H1 (cell line): ENCODE results near the gene PLCB1. TPM values are rescaled to one million over a fixed set of nuclear protein-coding genes. Genes with fewer than 3 reads are reported as not detected.

Experiments
- CTCF ChIA-PET: fragments of 300-600 bp; sonication (Branson Sonifier 250); formaldehyde crosslinking; loops from one replicate; lab custom pipeline; 2021; ENCODE audit not compliant: partially characterized antibody; lab: Charles Lee
- POLR2A ChIA-PET: fragments of 300-600 bp; sonication (Branson Sonifier 250); formaldehyde crosslinking; loops from one replicate; lab custom pipeline; 2021; ENCODE audit warnings: inconsistent platforms; ENCODE audit not compliant: partially characterized antibody; lab: Charles Lee
- DNase-seq, 2 experiments: peaks; one replicate each; pipeline versions ENCODE4 v3.0.0 to v3.0.0-alpha.2; 2010 to 2022; ENCODE audit warnings: low spot score in 2 of 2, low read depth in 1 of 2, mixed read lengths in 1 of 2
- FAIRE-seq: peaks from 2 replicates; lab custom pipeline; 2011; peaks lifted over from hg19 to GRCh38; lab: Jason Lieb, UNC
- H2AFZ ChIP-seq: 2 replicates; pipeline ENCODE4 v1.8.1; 2012; ENCODE audit warnings: low read length, inconsistent platforms
- H2AK5ac ChIP-seq: 2 replicates; pipeline ENCODE4 v1.6.1; 2013; ENCODE audit warnings: low read depth, low read length
- H2BK120ac ChIP-seq: replicated peaks from 2 replicates; pipeline ENCODE3; 2013; ENCODE audit warnings: low read depth, low read length, inconsistent platforms
- H2BK12ac ChIP-seq: 2 replicates; pipeline ENCODE4 v1.6.1; 2013; ENCODE audit warnings: low read depth, low read length
- H2BK15ac ChIP-seq: 2 replicates; pipeline ENCODE4 v1.6.1; 2013; ENCODE audit warnings: low read length
- H2BK20ac ChIP-seq: 2 replicates; pipeline ENCODE4 v1.6.1; 2013; ENCODE audit warnings: low read length
- H2BK5ac ChIP-seq: 2 replicates; pipeline ENCODE4 v1.6.1; 2013; ENCODE audit warnings: low read depth, low read length
- H3K14ac ChIP-seq: 2 replicates; pipeline ENCODE4 v1.6.1; 2013; ENCODE audit warnings: inconsistent platforms; ENCODE audit not compliant: insufficient read length
- H3K18ac ChIP-seq: 2 replicates; pipeline ENCODE4 v1.6.1; 2013; ENCODE audit warnings: low read length; ENCODE audit errors: extremely low read depth
- H3K23ac ChIP-seq: 2 replicates; pipeline ENCODE4 v1.6.1; 2013; ENCODE audit warnings: inconsistent platforms; ENCODE audit not compliant: insufficient read length
- H3K23me2 ChIP-seq: 2 replicates; pipeline ENCODE4 v1.6.1; 2013; ENCODE audit warnings: low read depth, low read length
- H3K27ac ChIP-seq: 2 replicates; pipeline ENCODE4 v1.6.1; 2011; ENCODE audit warnings: low read depth, low read length, inconsistent platforms
- H3K27me3 ChIP-seq, 4 experiments: replicated peaks in 1 of 4; 1 replicate in 1 of 4; 2 replicates in 3 of 4; pipeline versions ENCODE4 v1.6.1 to v1.8.1; 2011 to 2013; ENCODE audit warnings: low read length in 3 of 4, mild to moderate bottlenecking in 3 of 4, inconsistent platforms in 2 of 4, mixed read lengths in 2 of 4, moderate library complexity in 1 of 4; ENCODE audit not compliant: control insufficient read depth in 3 of 4, insufficient read depth in 3 of 4; ENCODE audit errors: extremely low read depth in 1 of 4
- H3K36me3 ChIP-seq, 4 experiments: 2 replicates each; pipeline versions ENCODE4 v1.6.1 to v1.8.1; 2011 to 2013; ENCODE audit warnings: mild to moderate bottlenecking in 4 of 4, low read length in 3 of 4, moderate library complexity in 2 of 4, control low read depth in 1 of 4, inconsistent platforms in 1 of 4; ENCODE audit not compliant: insufficient read depth in 4 of 4, control insufficient read depth in 2 of 4
- H3K4ac ChIP-seq: replicated peaks from 2 replicates; pipeline ENCODE3; 2013; ENCODE audit warnings: low read length, low read depth, mixed read lengths, inconsistent platforms; ENCODE audit not compliant: insufficient read length
- H3K4me1 ChIP-seq, 4 experiments: replicated peaks in 1 of 4; 1 replicate in 1 of 4; 2 replicates in 3 of 4; pipeline versions ENCODE4 v1.6.1 to v1.8.1; 2011 to 2013; ENCODE audit warnings: low read length in 3 of 4, inconsistent platforms in 2 of 4, mixed read lengths in 1 of 4; ENCODE audit not compliant: insufficient read depth in 4 of 4, control insufficient read depth in 3 of 4
- H3K4me2 ChIP-seq, 2 experiments: 2 replicates each; pipeline versions ENCODE4 v1.6.1 to v1.8.1; 2011 to 2013; ENCODE audit warnings: low read depth in 2 of 2, low read length in 2 of 2, control low read depth in 1 of 2, inconsistent platforms in 1 of 2, mild to moderate bottlenecking in 1 of 2; ENCODE audit not compliant: insufficient read depth in 1 of 2
- H3K4me3 ChIP-seq, 4 experiments: fragments of 200-600, 300-600 bp in 1 of 4; sonication (generic), shearing (Covaris generic), sonication (Bioruptor Twin) in 1 of 4; 2 replicates each; pipeline versions ENCODE4 v1.5.1 to v1.8.1; 2011 to 2016; ENCODE audit warnings: low read length in 4 of 4, low read depth in 3 of 4, control low read depth in 2 of 4, inconsistent platforms in 2 of 4, mild to moderate bottlenecking in 2 of 4, mixed read lengths in 1 of 4, moderate library complexity in 1 of 4; ENCODE audit not compliant: insufficient read depth in 2 of 4; ENCODE audit errors: extremely low read depth in 1 of 4
- H3K56ac ChIP-seq: replicated peaks from 2 replicates; pipeline ENCODE3; 2013; ENCODE audit warnings: low read depth, mild to moderate bottlenecking, mixed read lengths, low read length, inconsistent platforms; ENCODE audit not compliant: insufficient read length
- H3K79me1 ChIP-seq: 2 replicates; pipeline ENCODE4 v1.6.1; 2013; ENCODE audit warnings: low read depth, low read length, control low read depth
- H3K79me2 ChIP-seq, 2 experiments: 2 replicates each; pipeline versions ENCODE4 v1.6.1 to v1.8.1; 2012 to 2013; ENCODE audit warnings: low read length in 2 of 2, mild to moderate bottlenecking in 2 of 2, inconsistent platforms in 1 of 2; ENCODE audit not compliant: insufficient read depth in 2 of 2, control insufficient read depth in 1 of 2
- H3K9ac ChIP-seq, 4 experiments: replicated peaks in 1 of 4; 1 replicate in 1 of 4; 2 replicates in 3 of 4; pipeline versions ENCODE4 v1.6.1 to v1.8.1; 2011 to 2013; ENCODE audit warnings: low read depth in 3 of 4, low read length in 3 of 4, control low read depth in 2 of 4, mild to moderate bottlenecking in 2 of 4, moderate library complexity in 2 of 4, inconsistent platforms in 1 of 4; ENCODE audit errors: extremely low read depth in 1 of 4
- H3K9me3 ChIP-seq, 2 experiments: 2 replicates each; pipeline versions ENCODE4 v1.6.1 to v1.8.1; 2012 to 2013; ENCODE audit warnings: mild to moderate bottlenecking in 2 of 2, moderate library complexity in 2 of 2, control low read depth in 1 of 2, inconsistent platforms in 1 of 2, low read depth in 1 of 2, low read length in 1 of 2, mixed read lengths in 1 of 2; ENCODE audit not compliant: insufficient read depth in 2 of 2
- H4K20me1 ChIP-seq, 2 experiments: replicated peaks in 1 of 2; 2 replicates each; pipeline versions ENCODE3 to v1.8.1; 2011 to 2013; ENCODE audit warnings: inconsistent platforms in 2 of 2, low read length in 2 of 2, mild to moderate bottlenecking in 1 of 2; ENCODE audit not compliant: insufficient read depth in 2 of 2, control insufficient read depth in 1 of 2
- H4K5ac ChIP-seq: 2 replicates; pipeline ENCODE4 v1.6.1; 2013; ENCODE audit warnings: low read length, low read depth, mixed read lengths, inconsistent platforms; ENCODE audit not compliant: insufficient read length
- H4K8ac ChIP-seq: 2 replicates; pipeline ENCODE4 v1.8.0; 2013; ENCODE audit warnings: mild to moderate bottlenecking, moderate library complexity, low read length, inconsistent platforms; ENCODE audit not compliant: insufficient read depth; ENCODE audit errors: extremely low read depth
- H4K91ac ChIP-seq: replicated peaks from 2 replicates; pipeline ENCODE3; 2013; ENCODE audit warnings: low read length, mixed read lengths, inconsistent platforms; ENCODE audit not compliant: insufficient read length
- BCL11A ChIP-seq, 2 experiments: IDR thresholded peaks; one replicate each; pipeline ENCODE4 v1.6.1; 2011; ENCODE audit warnings: low read depth in 2 of 2, low read length in 2 of 2, mild to moderate bottlenecking in 2 of 2
- CHD2 ChIP-seq: IDR thresholded peaks from 2 replicates; pipeline ENCODE4 v1.6.1; 2012; ENCODE audit warnings: low read length, improper control_type of control experiment
- EZH2 ChIP-seq: fragments of 200-600 bp; sonication (generic); IDR thresholded peaks from 2 replicates; pipeline ENCODE4 v1.7.1; 2012; ENCODE audit warnings: low read depth, mild to moderate bottlenecking, moderate library complexity, low read length, inconsistent platforms; ENCODE audit not compliant: severe bottlenecking
- FOSL1 ChIP-seq: IDR thresholded peaks from 2 replicates; pipeline ENCODE4 v1.6.1; 2011; ENCODE audit warnings: mild to moderate bottlenecking, low read depth, low read length, moderate library complexity; ENCODE audit not compliant: insufficient read depth
- MAX ChIP-seq: IDR thresholded peaks from 2 replicates; pipeline ENCODE4 v1.6.1; 2012; ENCODE audit warnings: inconsistent platforms
- PHF8 ChIP-seq: fragments of 200-600 bp; sonication (generic); conservative IDR thresholded peaks from 2 replicates; pipeline ENCODE4 v1.7.1; 2012; ENCODE audit warnings: low read depth, mild to moderate bottlenecking, inconsistent platforms, low read length, moderate library complexity
- POLR2A ChIP-seq, 2 experiments: IDR thresholded peaks; 1 replicate in 1 of 2; 2 replicates in 1 of 2; pipeline ENCODE4 v1.6.1; 2011; ENCODE audit warnings: low read depth in 2 of 2, low read length in 2 of 2, mild to moderate bottlenecking in 2 of 2; ENCODE audit errors: control extremely low read depth in 1 of 2
- RBBP5 ChIP-seq: IDR thresholded peaks from 2 replicates; pipeline ENCODE4 v1.7.1; 2012; ENCODE audit warnings: low read depth, mild to moderate bottlenecking, inconsistent platforms, low read length, moderate library complexity, borderline replicate concordance
- SP1 ChIP-seq: IDR thresholded peaks from 2 replicates; pipeline ENCODE4 v1.6.1; 2011; ENCODE audit warnings: low read depth, low read length
- SP2 ChIP-seq: IDR thresholded peaks from 2 replicates; pipeline ENCODE4 v1.6.1; 2012; ENCODE audit warnings: mild to moderate bottlenecking, low read length, inconsistent platforms
- TAF1 ChIP-seq: IDR thresholded peaks from 2 replicates; pipeline ENCODE4 v1.6.1; 2011; ENCODE audit warnings: mild to moderate bottlenecking, low read depth, low read length
- WGBS, 2 experiments: shearing (Covaris generic) in 1 of 2; methylation state at CpG; one replicate each; pipeline versions ENCODE4 v1.1.6 to v1.1.7; 2013 to 2015; ENCODE audit warnings: low lambda C conversion rate in 2 of 2, mixed read lengths in 2 of 2, inconsistent platforms in 1 of 2, low coverage in 1 of 2, missing lambda C conversion rate in 1 of 2; ENCODE audit not compliant: insufficient replicate concordance in 2 of 2, insufficient coverage in 1 of 2, insufficient read length in 1 of 2; ENCODE audit errors: extremely low coverage in 1 of 2, missing lambda C conversion rate in 1 of 2; 5-methylcytosine and 5-hydroxymethylcytosine counted together
- polyA plus RNA-seq, 7 experiments: library from polyadenylated mRNA; depleted of rRNA in 3 of 7; stranded (reverse) in 5 of 7; unstranded in 2 of 7; fragments of >200 nt in 5 of 7; fragments of 200-250 nt in 2 of 7; gene quantifications; 1 replicate in 5 of 7; 2 replicates in 1 of 7; 4 replicates in 1 of 7; pipeline versions ENCODE4 v1.2.1 to v1.2.3, GENCODE V29; 2011 to 2013; ENCODE audit warnings: missing spikeins in 2 of 7, mixed read lengths in 2 of 7
- total RNA-seq: library from RNA; stranded (reverse); fragmentation: NEBNext Ultra II Directional; extraction: Animal tissue kit (Norgen Biotek cat#: 25700); gene quantifications from 2 replicates; pipeline ENCODE4 v1.2.1, GENCODE V29; 2021
- TF ChIP-seq, protein P1 (sequence below): IDR thresholded peaks from 2 replicates; pipeline ENCODE4 v1.6.1; 2011; ENCODE audit warnings: low read length, improper control_type of control experiment

The PLCB1 gene
- total and polyA plus RNA-seq, 2 of the 8 experiments (the other 6 are each of a cell fraction or from before 2014, with no cell fraction given), result 2.6 to 9.1 TPM

- ChIA-PET CTCF (interaction anchor here (1.2 kb wide), 1 partner anchor 13 kb away, joined by 4 read pairs; no protein-coding TSS in a partner anchor), POLR2A (no interaction called here)
- H3K9ac ChIP-seq, result no peak overlapping the region
- 0 out of 4 replicates have a peak overlapping the region, but pooled peaks of 1 of the 2 experiments have one; percentile 0 for H3K4me2 ChIP-seq
- no peak overlapping the region for H2BK15ac ChIP-seq
- no peak overlapping the region for H4K5ac ChIP-seq
- FAIRE-seq (no peak), DNase-seq (no peak)
- no peaks in the 10 kb centered on the region for H3K27me3 ChIP-seq
- H3K27ac ChIP-seq, result no peak overlapping the region
- no peak overlapping the region for H3K4ac ChIP-seq
- H2BK120ac ChIP-seq, result no peak overlapping the region
- no peak overlapping the region for H3K4me3 ChIP-seq
- H3K36me3 ChIP-seq, result no peaks in the 10 kb centered on the region
- H3K9me3 ChIP-seq, result no peaks in the 10 kb centered on the region
- H2BK5ac ChIP-seq, result no peak overlapping the region
- H4K8ac ChIP-seq, result no peak overlapping the region
- no peak overlapping the region for H2BK12ac ChIP-seq
- no peak overlapping the region for H3K56ac ChIP-seq
- peaks cover 0 to 5% (median 4%) of the 10 kb centered on the region in 4 experiments; a peak in 4 of 7 replicates for H3K4me1 ChIP-seq
- TF ChIP-seq POLR2A (IDR thresholded peaks at IDR 0.05; ENCODE audit: control extremely low read depth in 1 of 2, low read depth in 2 of 2, low read length in 2 of 2) (no peak), BCL11A (IDR thresholded peaks at IDR 0.05; ENCODE audit: low read depth in 2 of 2, low read length in 2 of 2) (no peak), MAX (no peak), EZH2 (no peak), RBBP5 (no peak), TAF1 (no peak), SP2 (no peak), SP1 (no peak), CHD2 (no peak), PHF8 (no peak), FOSL1 (no peak)
- TF ChIP-seq, protein P1, sequence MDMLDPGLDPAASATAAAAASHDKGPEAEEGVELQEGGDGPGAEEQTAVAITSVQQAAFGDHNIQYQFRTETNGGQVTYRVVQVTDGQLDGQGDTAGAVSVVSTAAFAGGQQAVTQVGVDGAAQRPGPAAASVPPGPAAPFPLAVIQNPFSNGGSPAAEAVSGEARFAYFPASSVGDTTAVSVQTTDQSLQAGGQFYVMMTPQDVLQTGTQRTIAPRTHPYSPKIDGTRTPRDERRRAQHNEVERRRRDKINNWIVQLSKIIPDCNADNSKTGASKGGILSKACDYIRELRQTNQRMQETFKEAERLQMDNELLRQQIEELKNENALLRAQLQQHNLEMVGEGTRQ, result no peak
- no peak overlapping the region for H3K18ac ChIP-seq
- no peaks in the 10 kb centered on the region for H3K79me2 ChIP-seq
- no peak overlapping the region for H2AFZ ChIP-seq
- H3K79me1 ChIP-seq, result no peaks in the 10 kb centered on the region
- H2BK20ac ChIP-seq, result no peak overlapping the region
- no peaks in the 10 kb centered on the region for H4K20me1 ChIP-seq
- WGBS, 2 experiments, result 54% methylated on average over 3 of the region's 3 CpGs; no CpG with 5 or more reads in 1 of the 2 experiments
- H2AK5ac ChIP-seq, result no peak overlapping the region
- H4K91ac ChIP-seq, result no peak overlapping the region
- no peak overlapping the region for H3K14ac ChIP-seq
- H3K23ac ChIP-seq, result no peak overlapping the region
- no peaks in the 10 kb centered on the region for H3K23me2 ChIP-seq
Observed at GRCh38 chr20:8433291-8433690, 301.2 kb downstream of the PLCB1 start.
